Liver (tissue), 9 donors: ENCODE measurements around the gene MAP3K4. TPM values are rescaled to one million over a fixed set of nuclear protein-coding genes. Genes with fewer than 3 reads are reported as not detected.

ENCODE experiments used
- DNase-seq: peaks from one replicate; pipeline ENCODE4 v3.0.0-alpha.2; 2017; ENCODE audit warnings: low spot score
- H3K27ac ChIP-seq, 2 donors: one replicate each; pipeline ENCODE4 v1.7.0; 2013; ENCODE audit warnings: inconsistent platforms in 2 of 2, low read length in 2 of 2, control low read depth in 1 of 2, low read depth in 1 of 2, mild to moderate bottlenecking in 1 of 2
- H3K27me3 ChIP-seq, 4 donors: one replicate each; pipeline versions ENCODE4 v1.6.1 to v1.7.0; 2013; ENCODE audit warnings: low read length in 3 of 4, inconsistent platforms in 1 of 4, mild to moderate bottlenecking in 1 of 4, moderate library complexity in 1 of 4; ENCODE audit not compliant: control insufficient read depth in 4 of 4, insufficient read depth in 4 of 4
- H3K36me3 ChIP-seq, 4 donors: one replicate each; pipeline versions ENCODE4 v1.6.1 to v1.7.0; 2013; ENCODE audit warnings: low read length in 3 of 4, mild to moderate bottlenecking in 3 of 4, low read depth in 1 of 4, moderate library complexity in 1 of 4; ENCODE audit not compliant: control insufficient read depth in 4 of 4, insufficient read depth in 3 of 4
- H3K4me1 ChIP-seq, 4 donors: one replicate each; pipeline versions ENCODE4 v1.6.1 to v1.7.0; 2013; ENCODE audit warnings: low read length in 3 of 4, mild to moderate bottlenecking in 3 of 4, moderate library complexity in 1 of 4; ENCODE audit not compliant: control insufficient read depth in 4 of 4, insufficient read depth in 4 of 4
- H3K4me3 ChIP-seq, 3 donors: one replicate each; pipeline versions ENCODE4 v1.6.1 to v1.7.0; 2013; ENCODE audit warnings: low read length in 3 of 3, control low read depth in 1 of 3, low read depth in 1 of 3, mild to moderate bottlenecking in 1 of 3
- H3K9ac ChIP-seq, 2 donors: one replicate each; pipeline ENCODE4 v1.7.0; 2013; ENCODE audit warnings: low read length in 2 of 2, mild to moderate bottlenecking in 2 of 2, moderate library complexity in 2 of 2, control low read depth in 1 of 2, low read depth in 1 of 2
- H3K9me3 ChIP-seq, 4 donors: one replicate each; pipeline versions ENCODE4 v1.6.1 to v1.7.0; 2013; ENCODE audit warnings: low read length in 3 of 4; ENCODE audit not compliant: control insufficient read depth in 4 of 4
- ATF3 ChIP-seq: IDR thresholded peaks from 2 replicates; pipeline ENCODE4 v1.6.1; 2016; ENCODE audit warnings: antibody characterized with exemption
- CTCF ChIP-seq: fragments of 150-350 bp; IDR thresholded peaks from 2 replicates; pipeline ENCODE4 v1.5.1; 2017; ENCODE audit warnings: improper control_type of control experiment, low read depth, low read length; ENCODE audit not compliant: missing input control
- EGR1 ChIP-seq, 2 donors: IDR thresholded peaks; 2 replicates each; pipeline ENCODE4 v1.6.1; 2016 to 2018; ENCODE audit warnings: antibody characterized with exemption in 2 of 2, low read depth in 2 of 2
- FOXA1 ChIP-seq: IDR thresholded peaks from 2 replicates; pipeline ENCODE4 v1.6.1; 2016; ENCODE audit warnings: antibody characterized with exemption
- FOXA2 ChIP-seq: IDR thresholded peaks from 2 replicates; pipeline ENCODE4 v1.6.1; 2016; ENCODE audit warnings: antibody characterized with exemption
- GABPA ChIP-seq, 2 donors: IDR thresholded peaks in 1 of 2; conservative IDR thresholded peaks in 1 of 2; 2 replicates each; pipeline ENCODE4 v1.6.1; 2016; ENCODE audit warnings: antibody characterized with exemption in 2 of 2, mild to moderate bottlenecking in 1 of 2, moderate library complexity in 1 of 2
- HNF4A ChIP-seq, 2 donors: conservative IDR thresholded peaks; 2 replicates each; pipeline ENCODE4 v1.6.1; 2016; ENCODE audit warnings: antibody characterized with exemption in 2 of 2, mild to moderate bottlenecking in 2 of 2
- HNF4G ChIP-seq: IDR thresholded peaks from 2 replicates; pipeline ENCODE4 v1.6.1; 2016; ENCODE audit warnings: antibody characterized with exemption
- JUND ChIP-seq, 2 donors: IDR thresholded peaks; 2 replicates each; pipeline ENCODE4 v1.6.1; 2016; ENCODE audit warnings: antibody characterized with exemption in 2 of 2
- MAX ChIP-seq: IDR thresholded peaks from 2 replicates; pipeline ENCODE4 v1.6.1; 2016; ENCODE audit warnings: antibody characterized with exemption
- NR2F2 ChIP-seq: IDR thresholded peaks from 2 replicates; pipeline ENCODE4 v1.6.1; 2016; ENCODE audit warnings: antibody characterized with exemption
- RAD21 ChIP-seq, 2 donors: IDR thresholded peaks; 2 replicates each; pipeline ENCODE4 v1.6.1; 2016; ENCODE audit warnings: antibody characterized with exemption in 2 of 2, mild to moderate bottlenecking in 2 of 2
- REST ChIP-seq: IDR thresholded peaks from 2 replicates; pipeline ENCODE4 v1.6.1; 2016; ENCODE audit warnings: antibody characterized with exemption, mild to moderate bottlenecking
- RXRA ChIP-seq, 2 donors: IDR thresholded peaks; 2 replicates each; pipeline ENCODE4 v1.6.1; 2017 to 2018; ENCODE audit warnings: antibody characterized with exemption in 2 of 2, mild to moderate bottlenecking in 1 of 2
- SP1 ChIP-seq: IDR thresholded peaks from 2 replicates; pipeline ENCODE4 v1.6.1; 2018; ENCODE audit warnings: antibody characterized with exemption, mild to moderate bottlenecking
- TAF1 ChIP-seq: conservative IDR thresholded peaks from 2 replicates; pipeline ENCODE4 v1.6.1; 2016; ENCODE audit warnings: antibody characterized with exemption, mild to moderate bottlenecking
- YY1 ChIP-seq: IDR thresholded peaks from 2 replicates; pipeline ENCODE4 v1.6.1; 2016; ENCODE audit warnings: antibody characterized with exemption, mild to moderate bottlenecking
- ZBTB33 ChIP-seq: IDR thresholded peaks from 2 replicates; pipeline ENCODE4 v1.6.1; 2016; ENCODE audit warnings: antibody characterized with exemption
- WGBS: extraction: QIAGEN DNeasy Blood & Tissue Kit; methylation state at CpG from one replicate; pipeline ENCODE4 v1.1.7; 2013; 5-methylcytosine and 5-hydroxymethylcytosine counted together
- polyA plus RNA-seq, 2 donors: library from polyadenylated mRNA; stranded (reverse) in 1 of 2; unstranded in 1 of 2; fragments of 200-250 nt in 1 of 2; fragments of >200 nt in 1 of 2; fragmentation: Nextera tagmentation in 1 of 2; extraction: Ambion mirVana in 1 of 2; gene quantifications; one replicate each; pipeline versions ENCODE4 v1.2.1 to v1.2.3, GENCODE V29; 2013 to 2015
- total RNA-seq, 2 donors: library from RNA; depleted of rRNA; stranded (reverse); fragments of >200 nt; gene quantifications; one replicate each; pipeline ENCODE4 v1.2.3, GENCODE V29; 2014
- donor health status: healthy.
- donor health status: healthy.
- donor health status: healthy.
- donor health status: healthy.
- donor health status: healthy.

Gene MAP3K4
- total and polyA plus RNA-seq, 4 donors: 4.3 to 20.0 (median 11.7) TPM

- Histone ChIP-seq H3K27ac (no peak overlapping the region), H3K36me3 (no peaks in the 10 kb centered on the region)
- 93% methylated on average over 5 of the region's 5 CpGs for WGBS
Observed at GRCh38 chr6:161017766-161018564, 26.4 kb downstream of the MAP3K4 start.

More at GRCh38 chr6:161017766-161018564, 26.4 kb downstream of the MAP3K4 start:
- no peak for TF ChIP-seq CTCF
- TF ChIP-seq RXRA (IDR thresholded peaks at IDR 0.05): no peak
- no peak for TF ChIP-seq ATF3
- TF ChIP-seq SP1: no peak
- TF ChIP-seq FOXA1: no peak
- no peak for TF ChIP-seq FOXA2
- no peak for TF ChIP-seq TAF1
- TF ChIP-seq YY1: no peak
- TF ChIP-seq JUND (IDR thresholded peaks at IDR 0.05): no peak
- TF ChIP-seq MAX: no peak
- TF ChIP-seq ZBTB33: no peak
- no peak for TF ChIP-seq RAD21 (IDR thresholded peaks at IDR 0.05)
- no peak for TF ChIP-seq NR2F2
- no peak for TF ChIP-seq EGR1 (IDR thresholded peaks at IDR 0.05; ENCODE audit: low read depth in 2 of 2)
- no peak for TF ChIP-seq HNF4G
- no peak for TF ChIP-seq REST
- TF ChIP-seq GABPA (IDR thresholded peaks at IDR 0.05 in 1 of 2, conservative IDR thresholded peaks at IDR 0.05 in 1 of 2): no peak
- no peak for TF ChIP-seq HNF4A (conservative IDR thresholded peaks at IDR 0.05)
- Histone ChIP-seq H3K9ac (no peak overlapping the region), H3K27me3 (no peaks in the 10 kb centered on the region), H3K4me3 (no peak overlapping the region), H3K4me1 (no peaks in the 10 kb centered on the region), H3K9me3 (no peaks in the 10 kb centered on the region)
- DNase-seq: no peak
